HG02852 (cell line): Measurements from ENCODE around the gene CA14.
A peak's percentile ranks its signal among the peaks of the same experiment; 100 is the strongest.
"Not testable (repeated sequence)": the region's sequence is repeated elsewhere in the genome, so short reads cannot be mapped to it uniquely, and the experiment has no call there.

Experiments used
- ATAC-seq: cut with Tn5 transposase; IDR thresholded peaks from one replicate; pipeline ENCODE4 v1.9.1; 2021; ENCODE audit warnings: mild to moderate bottlenecking, moderate library complexity; ENCODE audit not compliant: unreplicated experiment

Gene CA14

DNA sequence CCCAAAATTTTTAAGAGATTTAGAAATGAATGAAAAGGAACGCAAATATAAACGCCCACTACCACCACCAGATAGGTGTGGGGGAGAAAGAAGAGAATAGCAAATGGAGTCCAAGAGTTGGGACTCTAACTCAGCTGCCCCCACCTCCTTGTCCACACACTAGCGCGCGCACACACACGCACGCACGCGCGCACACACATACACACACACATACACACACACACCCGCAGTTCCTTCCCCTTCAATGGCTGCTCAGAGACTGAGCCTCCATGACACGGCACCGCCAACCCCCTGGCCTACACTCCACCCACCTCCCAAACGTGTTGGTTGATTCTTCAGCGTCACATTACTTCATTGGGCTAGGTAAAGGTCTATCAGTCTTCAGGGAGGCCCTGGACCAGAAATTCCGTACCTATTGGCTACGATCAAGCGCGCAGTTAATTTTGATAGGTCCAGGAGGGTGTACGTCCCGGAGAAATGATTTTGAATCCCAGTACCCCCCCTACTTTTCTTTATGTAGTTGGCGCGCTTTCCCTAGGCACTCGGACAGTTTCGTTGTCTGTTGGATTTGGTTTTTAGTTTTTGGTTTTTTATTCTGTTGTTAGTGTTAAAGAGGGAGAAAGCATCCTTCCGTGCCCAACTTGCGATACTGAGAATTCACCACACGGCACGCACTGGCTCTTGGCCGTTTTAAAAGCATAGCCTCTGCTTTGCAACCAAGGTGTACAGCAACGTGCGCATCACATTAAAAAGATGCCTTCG is 21.5 kb upstream of the CA14 start, which contains the start of gene ANP32E:
Gene ANP32E (minus strand): TSS at position 261 of the 762 bp plus-strand sequence. CDS start 326 bp downstream, outside the sequence.
- ATAC-seq, result peak; percentile 78

DNA sequence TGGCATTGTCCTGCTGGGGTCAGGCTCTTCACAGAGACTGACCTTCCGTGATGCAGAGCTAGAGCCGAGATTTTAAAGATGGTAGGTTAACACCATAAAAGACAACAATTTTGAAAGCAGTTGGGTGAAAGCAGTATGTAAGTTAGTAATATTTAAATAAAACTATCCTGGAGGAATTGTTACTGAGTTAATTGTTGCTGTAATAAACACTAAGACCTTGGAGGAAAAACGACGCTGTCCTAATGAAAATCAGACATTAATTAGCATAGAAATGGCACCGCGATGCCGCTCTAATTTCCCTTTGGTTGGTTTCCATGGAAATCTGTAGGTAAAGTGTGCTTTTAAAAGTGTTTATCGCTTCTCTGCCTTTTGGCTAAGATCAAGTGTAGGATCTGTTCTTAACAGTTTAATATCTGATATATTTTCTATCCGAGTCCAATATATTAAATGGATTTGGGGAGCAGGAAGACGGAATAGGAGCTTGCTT is 20.9 kb upstream of the CA14 start:
- no peak for ATAC-seq

- not testable (repeated sequence) for ATAC-seq
Observed at GRCh38 chr1:150237176-150237575, 20.4 kb upstream of the CA14 start.

GRCh38 chr1:150237746-150238145 is 19.8 kb upstream of the CA14 start:
- ATAC-seq, result no peak

DNA sequence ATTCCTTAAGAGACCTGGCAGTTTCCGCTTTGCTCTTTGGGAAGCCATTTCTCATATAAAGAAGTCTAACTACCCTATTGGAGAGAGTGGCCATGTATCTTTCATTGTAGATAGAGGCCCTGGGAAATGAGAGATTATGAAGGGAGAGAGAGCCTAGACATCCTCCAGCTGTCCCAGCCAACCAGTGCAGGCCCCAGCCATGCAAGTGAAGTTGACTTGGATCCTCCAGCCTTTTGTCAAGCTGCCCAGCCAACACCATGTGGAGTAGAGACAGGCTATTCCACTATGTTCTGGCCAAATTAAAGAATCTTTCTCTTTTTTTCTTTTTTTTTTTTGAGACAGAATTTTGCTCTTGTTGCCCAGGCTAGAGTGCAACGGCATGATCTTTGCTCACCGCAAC is 14.6 kb upstream of the CA14 start:
- ATAC-seq, result no peak

DNA sequence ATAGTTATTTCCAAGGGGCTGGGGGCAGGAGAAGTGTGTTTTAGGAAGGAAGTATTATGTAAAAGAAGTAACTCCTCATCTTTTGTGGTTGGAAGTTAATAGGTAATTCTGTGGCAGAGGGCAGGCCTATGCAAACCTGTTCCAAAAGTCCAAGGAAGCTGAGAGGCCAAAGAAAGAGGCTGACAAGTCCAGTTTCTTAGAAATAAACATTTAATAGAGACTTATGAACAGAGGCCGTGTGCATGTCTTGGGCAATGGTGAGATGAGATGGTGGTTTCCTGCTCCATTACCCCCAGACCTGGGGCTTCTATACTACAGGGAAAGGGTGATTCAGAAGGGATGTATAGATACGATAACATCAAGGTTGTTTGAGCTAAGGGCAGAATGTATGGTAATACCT is 7.6 kb upstream of the CA14 start:
- no peak for ATAC-seq

- no peak for ATAC-seq
Observed at GRCh38 chr1:150256198-150256553, 1.4 kb upstream of the CA14 start.

GRCh38 chr1:150256554-150257341 is 826 bp upstream of the CA14 start:
- ATAC-seq, result no peak

- ATAC-seq, result no peak
Observed at GRCh38 chr1:150259217-150259616, 1.6 kb downstream of the CA14 start.

DNA sequence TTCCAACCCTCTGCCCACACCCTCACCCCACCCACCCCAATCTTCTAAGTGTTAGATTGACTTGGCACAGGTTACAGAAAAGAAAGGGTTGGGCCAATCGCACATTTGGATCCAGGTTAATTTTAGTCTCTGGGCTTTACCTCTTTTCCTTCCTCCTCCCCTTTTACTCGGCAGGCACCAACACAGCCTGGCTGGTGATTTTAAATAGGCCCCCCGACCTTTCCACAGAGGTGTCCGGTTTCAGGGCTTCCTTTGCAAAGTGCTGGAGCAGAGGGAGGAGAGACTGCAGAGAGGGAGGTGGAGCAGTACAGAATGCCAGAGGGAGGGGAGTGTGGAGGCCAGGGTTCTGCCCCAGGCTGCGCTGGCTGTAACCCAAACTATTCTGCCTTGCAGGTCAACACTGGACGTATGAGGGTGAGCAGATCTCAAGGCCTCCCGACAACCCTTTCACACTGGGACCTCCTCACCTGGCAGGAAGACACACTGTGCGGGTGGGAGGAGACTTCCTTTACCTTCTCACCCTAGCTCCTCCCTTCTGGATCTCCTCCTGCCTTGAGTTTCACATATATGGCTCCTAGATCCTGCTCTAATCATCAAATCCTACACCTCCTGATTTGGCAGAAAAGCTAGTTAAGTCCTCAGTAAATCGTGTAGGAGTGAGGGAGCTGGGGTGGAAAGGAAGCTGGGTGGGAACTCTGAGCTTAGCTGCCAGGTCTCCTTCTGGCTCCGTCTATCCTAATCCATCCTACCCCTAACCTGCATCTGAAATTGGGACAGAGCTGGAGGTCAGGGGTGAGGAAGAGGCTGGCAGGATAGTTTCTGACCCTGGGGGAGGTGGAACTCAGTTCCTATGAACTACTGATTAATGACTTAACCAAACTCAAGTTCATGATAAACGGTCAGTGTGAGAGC is 2.4 kb downstream of the CA14 start:
- ATAC-seq, result no peak

- no peak for ATAC-seq
Observed at GRCh38 chr1:150261367-150261766, 3.8 kb downstream of the CA14 start.

GRCh38 chr1:150262388-150263320 is 5.1 kb downstream of the CA14 start:
- no peak for ATAC-seq

DNA sequence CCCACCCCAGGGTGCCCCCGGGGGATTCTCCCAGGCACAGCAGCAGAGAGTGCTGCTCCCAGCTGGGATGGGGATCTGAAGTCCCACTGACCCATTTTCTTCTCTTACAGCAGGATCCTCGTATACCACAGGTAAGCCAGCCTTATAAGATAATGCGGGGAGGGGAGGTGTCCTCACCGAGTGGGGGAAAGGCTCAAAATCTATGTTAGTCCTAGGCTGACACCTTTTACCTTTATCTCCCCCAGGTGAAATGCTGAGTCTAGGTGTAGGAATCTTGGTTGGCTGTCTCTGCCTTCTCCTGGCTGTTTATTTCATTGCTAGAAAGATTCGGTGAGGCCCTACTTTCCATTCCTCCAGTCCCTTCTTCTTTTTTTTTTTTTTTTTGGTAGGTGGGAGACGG is 6.0 kb downstream of the CA14 start:
- ATAC-seq, result no peak

GRCh38 chr1:150267896-150268295 is 10.3 kb downstream of the CA14 start:
- no peak for ATAC-seq

- ATAC-seq, result peak; percentile 20
Observed at GRCh38 chr1:150268340-150268704, 10.7 kb downstream of the CA14 start.

GRCh38 chr1:150268705-150269403 is 11.3 kb downstream of the CA14 start, which contains the start of gene APH1A:
Gene APH1A, minus strand, starts transcription at chr1:150269016. Its CDS starts 206 bp downstream, at chr1:150268810.
- ATAC-seq, result peak; percentile 91

- ATAC-seq, result no peak
Observed at GRCh38 chr1:150269451-150269850, 11.9 kb downstream of the CA14 start.

DNA sequence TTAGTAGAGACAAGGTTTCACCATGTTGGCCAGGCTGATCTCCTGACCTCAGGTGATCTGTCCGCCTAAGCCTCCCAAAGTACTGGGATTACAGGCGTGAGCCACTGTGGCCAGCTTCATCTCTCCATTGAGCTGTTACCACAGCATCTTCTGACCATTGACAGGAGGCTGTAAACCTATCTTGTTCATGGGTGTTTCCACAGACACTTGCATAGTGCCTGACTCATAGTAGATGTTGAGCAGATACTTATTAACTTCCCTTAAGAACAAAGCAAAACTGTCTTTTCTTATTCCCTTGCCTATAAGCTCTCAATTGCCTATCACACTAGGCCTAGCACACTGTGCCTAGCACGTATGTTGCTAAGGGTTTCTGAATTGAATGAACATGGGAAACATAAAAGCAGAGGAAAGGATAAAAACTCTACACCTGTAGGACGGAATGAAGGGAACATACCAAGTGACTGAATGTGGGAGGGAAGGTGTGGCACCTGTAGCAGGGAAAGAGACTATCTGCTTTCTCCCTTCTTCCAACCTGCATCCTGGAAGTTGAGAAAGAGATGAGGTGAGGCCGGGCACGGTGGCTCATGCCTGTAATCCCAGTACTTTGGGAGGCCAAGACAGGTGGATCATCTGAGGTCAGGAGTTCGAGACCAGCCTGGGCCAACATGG is 13.9 kb downstream of the CA14 start:
- ATAC-seq, result no peak

GRCh38 chr1:150273311-150273710 is 15.7 kb downstream of the CA14 start:
- ATAC-seq, result no peak
